ENCODE results near the gene OR2T6.
"Not testable (repeated sequence)": the region's sequence is repeated elsewhere in the genome, so short reads cannot be mapped to it uniquely, and the experiment has no call there.

OR2T6 gene, protein sequence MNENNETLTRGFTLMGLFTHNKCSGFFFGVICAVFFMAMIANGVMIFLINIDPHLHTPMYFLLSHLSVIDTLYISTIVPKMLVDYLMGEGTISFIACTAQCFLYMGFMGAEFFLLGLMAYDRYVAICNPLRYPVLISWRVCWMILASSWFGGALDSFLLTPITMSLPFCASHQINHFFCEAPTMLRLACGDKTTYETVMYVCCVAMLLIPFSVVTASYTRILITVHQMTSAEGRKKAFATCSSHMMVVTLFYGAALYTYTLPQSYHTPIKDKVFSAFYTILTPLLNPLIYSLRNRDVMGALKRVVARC

GRCh38 chr1:248375446-248375845 is at the start of gene OR2T6:
Gene OR2T6, plus strand, starts transcription at chr1:248375746. Its CDS starts 11,863 bp downstream, at chr1:248387609.
- DNase-seq, result no peak

DNA sequence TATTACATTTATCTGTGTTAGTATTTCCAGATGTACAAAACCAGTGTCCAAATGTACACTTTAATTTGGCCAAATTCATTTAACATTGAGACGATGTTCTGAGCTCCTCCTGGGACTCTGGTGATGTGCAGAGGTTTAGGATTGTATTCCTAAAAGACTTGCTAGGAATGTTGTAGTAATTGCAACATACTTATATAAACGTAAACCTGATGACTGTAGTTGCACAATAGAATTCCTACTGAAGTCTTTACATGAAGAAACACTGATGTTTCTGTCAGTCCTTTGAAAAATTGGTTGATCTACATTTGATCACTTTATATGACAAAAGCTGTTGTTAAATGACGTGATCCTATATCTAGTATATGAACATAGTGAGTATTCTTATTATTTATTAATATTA is 32.1 kb upstream of the OR2T6 start:
- no peak for DNase-seq

DNA sequence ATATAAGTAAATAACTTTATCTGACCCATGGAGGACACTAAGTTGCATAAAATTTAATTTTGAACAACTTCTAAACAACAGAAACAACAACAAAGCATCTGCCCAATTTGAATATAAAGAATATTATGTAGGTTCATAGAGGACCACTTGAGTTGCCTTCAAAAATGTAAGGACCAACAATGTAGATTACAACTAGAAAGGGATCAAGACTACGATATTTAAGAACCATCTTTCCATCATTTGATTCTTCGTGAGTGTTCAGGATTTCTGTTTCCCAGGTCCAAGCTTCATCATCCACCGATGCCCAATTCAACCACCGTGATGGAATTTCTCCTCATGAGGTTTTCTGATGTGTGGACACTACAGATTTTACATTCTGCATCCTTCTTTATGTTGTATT is 27.1 kb upstream of the OR2T6 start, which contains the start of gene OR14C36:
Gene OR14C36 (plus strand): TSS at position 301 of the 400 bp plus-strand sequence. CDS start 0 bp downstream, at position 301.
- no peak for DNase-seq

DNA sequence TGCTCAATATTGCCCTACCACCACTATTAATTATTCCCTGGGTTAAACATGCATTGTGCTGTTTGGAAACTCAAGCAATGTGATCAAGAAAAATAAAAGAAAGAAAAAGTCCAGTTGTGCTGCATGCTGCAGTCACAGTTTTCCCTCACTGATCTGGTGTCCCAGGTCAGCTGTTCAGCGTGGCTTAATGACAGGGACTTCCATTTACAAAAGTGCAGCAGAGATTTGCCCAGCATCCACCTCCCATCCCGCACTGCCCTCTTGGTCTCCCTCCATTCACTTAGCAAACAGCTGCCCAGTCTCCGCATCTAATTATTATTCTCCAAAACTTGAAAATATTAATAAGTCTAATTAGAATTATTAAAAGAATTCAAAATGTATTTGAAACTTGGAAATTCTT is 16.1 kb upstream of the OR2T6 start:
- DNase-seq, result no peak

GRCh38 chr1:248361121-248361715 is 14.3 kb upstream of the OR2T6 start, which contains the start of gene OR2T4:
Gene OR2T4, plus strand, starts transcription at chr1:248361665. Its CDS starts 0 bp downstream, at chr1:248361665.
- no peak for DNase-seq

DNA sequence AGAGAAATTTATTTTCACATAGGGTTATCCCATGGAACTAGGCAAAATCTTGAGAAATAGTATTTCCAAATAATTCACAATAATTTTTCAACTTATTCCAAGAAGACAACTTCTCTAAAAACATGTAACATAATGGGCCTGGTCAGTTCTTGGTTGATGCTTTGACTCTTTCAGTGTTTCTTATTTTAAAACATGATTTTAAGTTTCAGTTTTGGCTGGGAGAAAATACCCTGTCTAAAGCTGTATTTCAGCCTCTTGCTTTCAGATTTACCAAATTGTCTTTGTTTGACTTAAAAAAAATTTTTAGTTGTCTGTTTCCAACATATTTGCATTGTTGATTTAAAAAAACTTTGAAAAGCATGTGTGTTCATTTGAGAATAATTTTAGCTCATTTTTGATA is 8.9 kb upstream of the OR2T6 start:
- DNase-seq, result no peak

- no peak for DNase-seq
Measured at GRCh38 chr1:248372394-248372793, 3.2 kb upstream of the OR2T6 start.

GRCh38 chr1:248373761-248374160 is 1.8 kb upstream of the OR2T6 start:
- DNase-seq, result no peak

DNA sequence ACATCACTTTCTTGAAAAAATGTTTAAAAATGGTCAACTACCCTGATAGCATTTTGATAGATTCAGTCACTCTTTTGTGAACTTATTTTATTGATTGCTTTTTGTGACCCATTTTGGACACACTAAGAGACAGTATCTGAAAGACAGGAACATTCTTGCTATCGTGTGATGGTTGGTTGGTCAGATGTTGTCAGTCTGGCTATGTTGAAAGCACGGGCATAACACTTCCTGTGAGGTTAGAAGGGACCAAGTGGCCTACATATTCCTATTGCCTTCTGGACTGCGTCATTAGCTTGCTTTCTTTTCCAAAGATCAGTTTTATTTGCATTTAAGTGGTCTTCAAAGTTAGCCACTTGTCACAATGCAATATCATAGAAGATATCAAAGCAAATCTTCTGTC is 1.4 kb downstream of the OR2T6 start:
- no peak for DNase-seq

DNA sequence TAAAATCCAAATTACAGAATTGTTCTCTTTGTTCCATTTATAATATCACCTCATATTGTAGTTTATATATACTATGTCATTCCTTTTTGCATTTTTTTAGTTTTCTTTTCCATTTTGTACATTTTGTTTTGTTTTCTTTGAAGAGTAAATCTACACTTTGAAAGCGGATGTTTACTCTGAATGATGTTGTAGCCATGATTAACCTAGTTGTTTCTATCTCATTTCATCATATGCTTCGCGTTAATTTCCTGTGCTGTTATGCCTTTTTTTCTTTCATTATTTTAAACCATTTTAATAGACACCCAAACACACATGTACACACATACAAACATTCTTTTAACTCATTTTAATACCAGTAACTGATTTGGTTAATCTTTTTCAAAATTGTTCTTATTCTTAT is 5.3 kb downstream of the OR2T6 start:
- DNase-seq, result no peak

DNA sequence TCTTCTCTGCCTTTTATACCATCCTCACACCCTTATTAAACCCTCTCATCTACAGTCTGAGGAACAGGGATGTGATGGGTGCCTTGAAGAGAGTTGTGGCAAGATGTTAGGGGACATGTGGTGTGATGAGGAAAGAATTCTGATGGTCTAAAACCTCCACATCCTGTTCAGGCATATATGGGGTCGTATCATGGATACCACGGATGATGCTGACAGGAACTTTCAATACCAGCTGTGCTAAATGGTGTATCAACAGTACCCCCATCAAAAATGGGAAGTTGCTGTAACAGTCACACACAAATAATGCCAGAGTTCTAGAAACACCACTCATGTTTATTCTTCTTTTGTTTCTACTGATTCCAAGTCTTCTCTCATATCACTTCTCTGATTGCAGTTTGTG is 12.9 kb downstream of the OR2T6 start:
- no peak for DNase-seq

GRCh38 chr1:248393050-248393449 is 17.5 kb downstream of the OR2T6 start:
- no peak for DNase-seq

DNA sequence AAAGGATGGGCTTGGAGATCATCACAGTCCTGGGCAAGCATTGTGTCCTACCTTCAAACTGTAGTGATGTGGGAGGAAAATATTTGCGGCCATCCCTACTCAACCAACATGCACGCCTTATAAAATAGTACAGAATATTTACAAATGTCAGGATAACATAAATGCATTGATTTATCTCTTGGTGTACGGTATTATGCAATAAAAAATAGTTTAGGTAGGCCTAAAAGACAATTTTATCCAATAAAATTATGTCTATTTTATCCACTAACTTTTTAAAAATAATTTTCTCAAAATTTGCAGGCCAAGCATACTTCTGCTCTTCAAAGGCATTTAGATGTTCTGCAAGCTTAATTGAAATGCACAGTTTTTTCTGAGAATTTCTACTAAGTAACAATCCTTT is 27.2 kb downstream of the OR2T6 start, which contains the start of gene OR2T1:
Gene OR2T1 (plus strand): TSS at position 301 of the 400 bp plus-strand sequence. CDS start 3,100 bp downstream, outside the sequence.
- DNase-seq, result no peak

DNA sequence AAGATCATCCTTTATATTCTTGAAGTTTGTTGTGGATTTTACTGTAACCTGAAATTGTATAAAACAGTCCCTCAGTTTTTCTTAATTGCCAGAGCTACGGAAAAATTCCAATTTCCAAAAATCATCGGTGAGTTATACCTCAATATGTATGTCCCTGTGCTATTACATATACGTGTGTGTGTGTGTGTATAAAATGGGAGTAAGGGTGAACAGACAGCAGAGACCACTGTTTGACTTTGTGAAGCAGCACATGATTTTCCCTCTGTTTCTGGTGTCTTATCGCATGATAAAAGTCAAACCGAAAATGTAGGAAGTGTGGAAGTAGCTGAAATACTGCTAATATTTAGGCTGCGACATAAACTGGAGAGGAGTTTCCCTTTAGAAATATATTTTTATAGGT is 28.5 kb downstream of the OR2T6 start:
- DNase-seq, result no peak

DNA sequence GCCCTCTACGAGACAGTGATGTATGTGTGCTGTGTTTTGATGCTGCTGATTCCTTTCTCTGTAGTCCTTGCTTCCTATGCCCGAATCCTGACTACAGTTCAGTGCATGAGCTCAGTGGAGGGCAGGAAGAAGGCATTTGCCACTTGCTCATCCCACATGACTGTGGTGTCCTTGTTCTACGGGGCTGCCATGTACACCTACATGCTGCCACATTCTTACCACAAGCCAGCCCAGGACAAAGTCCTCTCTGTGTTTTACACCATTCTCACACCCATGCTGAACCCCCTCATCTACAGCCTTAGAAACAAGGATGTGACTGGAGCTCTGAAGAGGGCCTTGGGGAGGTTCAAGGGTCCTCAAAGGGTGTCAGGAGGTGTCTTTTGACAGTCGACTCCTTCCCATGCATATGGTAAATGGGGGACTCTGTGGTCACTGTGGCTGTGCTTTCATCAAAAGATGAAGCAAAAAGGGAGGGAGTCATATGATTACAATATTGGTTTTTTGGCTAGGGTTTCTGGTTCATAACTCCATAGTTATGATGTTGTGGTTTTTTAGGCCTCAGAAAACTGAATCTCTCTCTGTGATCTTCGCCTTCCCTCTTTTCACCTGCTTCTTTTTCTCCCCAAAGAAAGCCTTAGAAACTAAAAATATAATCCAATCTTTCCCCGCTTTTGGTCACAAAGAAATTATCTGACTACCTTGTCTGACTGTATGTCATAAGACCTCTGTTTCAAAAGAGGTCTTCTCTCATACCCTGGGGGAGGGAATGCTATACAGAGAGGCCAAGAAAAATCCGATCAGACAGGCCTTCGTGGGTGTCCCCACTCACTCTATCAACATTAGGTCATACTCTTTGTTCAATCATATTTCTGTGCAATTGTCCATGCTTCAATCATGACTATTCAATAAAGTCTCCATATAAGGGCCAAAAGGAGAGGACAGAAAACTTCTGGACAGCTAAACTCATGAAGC is 31.5 kb downstream of the OR2T6 start:
- DNase-seq, result no peak

DNA sequence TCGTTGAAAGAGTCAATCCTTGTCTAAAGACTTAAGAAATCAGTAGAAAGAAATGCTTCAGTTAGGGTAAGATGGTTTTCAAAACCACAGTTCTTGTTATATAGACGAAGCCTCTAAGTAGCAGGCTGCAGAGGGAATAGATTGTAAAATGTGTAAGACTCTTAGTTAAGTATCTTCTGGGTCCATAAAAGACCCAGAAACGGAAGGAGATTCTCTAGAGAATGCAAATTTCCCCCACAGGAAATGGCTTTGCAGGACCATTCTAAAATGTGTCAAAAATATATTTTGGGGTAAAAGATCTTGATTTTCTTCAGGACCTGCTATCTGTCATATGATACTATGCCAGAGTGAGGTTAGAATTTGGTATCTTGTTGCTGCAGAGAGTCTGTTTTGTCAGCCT is 40.7 kb downstream of the OR2T6 start:
- DNase-seq, result no peak

GRCh38 chr1:248417854-248418253 is 42.3 kb downstream of the OR2T6 start:
- DNase-seq, result no peak

DNA sequence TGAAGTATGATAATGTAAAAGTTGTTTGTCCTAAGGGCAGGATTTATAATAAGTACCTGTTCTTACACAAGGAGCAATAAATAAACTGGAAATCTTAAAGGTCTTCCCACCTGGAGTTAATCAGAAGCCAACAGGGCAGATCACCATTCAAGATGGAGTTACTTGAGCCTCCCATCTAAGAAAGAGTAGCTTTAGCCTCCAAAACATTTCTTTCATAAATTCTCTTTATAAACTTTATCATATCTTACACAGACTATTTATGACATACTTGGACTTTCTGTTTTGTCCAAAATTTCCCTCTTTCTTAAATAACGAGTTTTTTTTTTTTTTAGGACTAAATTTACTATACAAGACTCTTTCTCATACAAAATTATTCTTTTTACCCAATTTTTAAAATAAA is 45.8 kb downstream of the OR2T6 start:
- no peak for DNase-seq

GRCh38 chr1:248427526-248428191 is 52.1 kb downstream of the OR2T6 start:
- DNase-seq, result not testable (repeated sequence)

DNA sequence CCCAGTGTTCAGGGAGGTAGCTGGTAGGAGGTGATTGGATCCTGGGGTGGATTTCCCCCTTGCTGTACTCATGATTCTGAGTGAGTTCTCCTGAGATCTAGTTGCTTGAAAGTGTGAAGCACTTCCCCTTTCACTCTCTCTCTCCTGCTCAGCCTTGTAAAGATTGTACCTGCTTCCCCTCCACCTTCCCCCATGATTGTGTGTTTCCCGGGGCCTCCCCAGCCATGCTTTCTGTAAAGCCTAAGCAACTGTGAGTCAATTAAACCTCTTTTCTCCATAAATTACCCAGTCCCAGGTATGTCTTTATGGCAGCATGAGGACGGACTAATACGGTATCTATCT is 52.6 kb downstream of the OR2T6 start:
- DNase-seq, result not testable (repeated sequence)

DNA sequence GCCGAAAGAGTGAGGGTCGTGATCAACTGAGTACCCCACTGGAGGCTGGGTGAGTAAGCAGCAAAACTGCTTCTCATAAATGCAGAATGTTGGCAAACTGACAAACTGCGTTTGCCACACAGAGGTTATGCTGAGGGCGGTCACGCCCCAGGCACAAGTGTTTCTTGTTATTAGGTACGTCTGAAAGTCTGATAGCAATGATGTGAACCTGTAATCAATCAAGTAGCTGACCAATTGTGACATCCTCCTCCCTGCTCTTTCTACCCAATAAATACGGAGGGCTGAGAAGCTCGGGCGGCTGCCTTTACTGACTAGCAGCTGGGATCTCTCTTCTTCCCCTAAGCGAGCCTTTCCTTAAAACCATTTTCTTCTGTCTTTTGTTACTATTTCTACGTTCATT is 56.1 kb downstream of the OR2T6 start:
- not testable (repeated sequence) for DNase-seq

DNA sequence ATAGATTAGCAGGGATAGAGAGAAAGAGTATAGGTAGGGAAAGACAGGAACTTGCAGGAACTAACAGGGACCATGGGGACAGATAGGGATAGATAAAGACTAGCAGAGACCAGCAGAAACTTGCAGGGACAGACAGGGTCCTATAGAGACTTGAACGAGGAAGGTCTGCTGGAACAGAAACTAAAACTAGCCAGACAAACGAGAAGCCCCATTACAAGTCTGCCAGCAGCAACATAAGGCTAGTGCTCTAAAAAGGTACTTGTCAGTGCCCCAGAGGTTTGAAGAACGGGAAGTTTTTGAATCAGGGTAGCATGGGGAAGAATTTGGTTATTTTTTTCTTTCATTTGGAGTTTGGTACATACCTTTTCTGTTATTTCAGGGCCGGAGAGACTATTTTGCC is 56.7 kb downstream of the OR2T6 start:
- not testable (repeated sequence) for DNase-seq
